Tibial artery (tissue), 4 donors: ENCODE data around the gene TBL1X.

Experiments
- DNase-seq, 2 donors: peaks; one replicate each; pipeline ENCODE4 v3.0.0-alpha.2; 2019
- H3K27ac ChIP-seq, 2 donors: fragments of 200-600 bp; sonication (generic) in 1 of 2; 1 replicate in 1 of 2; 2 replicates in 1 of 2; pipeline ENCODE4 v1.5.1; 2018 to 2019; ENCODE audit warnings: mild to moderate bottlenecking in 1 of 2
- H3K27me3 ChIP-seq, 2 donors: fragments of 200-600 bp; sonication (generic) in 1 of 2; one replicate each; pipeline versions ENCODE4 v1.5.1 to v1.6.0; 2016 to 2019
- H3K36me3 ChIP-seq, 3 donors: fragments of 200-600 bp; sonication (generic) in 2 of 3; one replicate each; pipeline ENCODE4 v1.5.1; 2016 to 2019; ENCODE audit warnings: mild to moderate bottlenecking in 2 of 3
- H3K4me1 ChIP-seq, 4 donors: fragments of 200-600 bp; sonication (generic) in 2 of 4; 1 replicate in 3 of 4; 2 replicates in 1 of 4; pipeline ENCODE4 v1.5.1; 2016 to 2019
- H3K4me3 ChIP-seq, 2 donors: fragments of 200-600 bp; sonication (generic) in 1 of 2; 1 replicate in 1 of 2; 2 replicates in 1 of 2; pipeline ENCODE4 v1.5.1; 2018 to 2019; ENCODE audit warnings: mild to moderate bottlenecking in 2 of 2
- H3K9me3 ChIP-seq, 3 donors: fragments of 200-600 bp; sonication (generic) in 1 of 3; one replicate each; pipeline ENCODE4 v1.5.1; 2016 to 2019
- CTCF ChIP-seq, 2 experiments: fragments of 200-600 bp in 1 of 2; fragments of 450-650 bp in 1 of 2; IDR thresholded peaks; one replicate each; pipeline ENCODE4 v1.5.1; 2017 to 2019; ENCODE audit warnings: antibody characterized with exemption in 2 of 2, mild to moderate bottlenecking in 1 of 2, moderate library complexity in 1 of 2
- intact Hi-C: fragments of 100-400 bp; cut with DNase I; formaldehyde crosslinking; loops from one replicate; pipeline ENCODE4 v1.15.0; 2023; ENCODE audit warnings: low total_unique reads

Gene TBL1X

GRCh38 chrX:9657590-9658256, 192.9 kb downstream of the TBL1X start:
- peaks cover 0 to 6% (median 0%) of the 10 kb centered on the region in 4 donors for H3K4me1 ChIP-seq
- intact Hi-C loops = no loop called here
- peaks cover 0 to 18% (median 4%) of the 10 kb centered on the region in 3 donors for H3K36me3 ChIP-seq
- no peak for TF ChIP-seq CTCF (IDR thresholded peaks at IDR 0.05)
- H3K9me3 ChIP-seq = no peaks in the 10 kb centered on the region
- no peak overlapping the region for H3K4me3 ChIP-seq
- H3K27ac ChIP-seq = no peak overlapping the region
- no peak for DNase-seq
- H3K27me3 ChIP-seq = no peaks in the 10 kb centered on the region

- Histone ChIP-seq H3K27ac (no peak overlapping the region), H3K36me3 (peaks cover 0 to 18% (median 4%) of the 10 kb centered on the region in 3 donors), H3K4me3 (no peak overlapping the region), H3K27me3 (no peaks in the 10 kb centered on the region), H3K4me1 (peaks cover 0 to 6% (median 0%) of the 10 kb centered on the region in 4 donors), H3K9me3 (no peaks in the 10 kb centered on the region)
- intact Hi-C loops = no loop called here
- no peak for DNase-seq
- no peak for TF ChIP-seq CTCF (IDR thresholded peaks at IDR 0.05)
Measured at GRCh38 chrX:9658409-9658808, 193.6 kb downstream of the TBL1X start.

- H3K9me3 ChIP-seq = no peaks in the 10 kb centered on the region
- peaks cover 0 to 15% (median 0%) of the 10 kb centered on the region in 3 donors for H3K36me3 ChIP-seq
- H3K4me1 ChIP-seq = peaks cover 0 to 6% (median 0%) of the 10 kb centered on the region in 4 donors
- H3K27ac ChIP-seq = no peak overlapping the region
- TF ChIP-seq CTCF (IDR thresholded peaks at IDR 0.05) = no peak
- intact Hi-C loops = no loop called here
- DNase-seq = no peak
- H3K4me3 ChIP-seq = no peak overlapping the region
- no peaks in the 10 kb centered on the region for H3K27me3 ChIP-seq
Measured at GRCh38 chrX:9659571-9660195, 194.8 kb downstream of the TBL1X start.

GRCh38 chrX:9662148-9662547, 197.3 kb downstream of the TBL1X start:
- no peak for DNase-seq
- Histone ChIP-seq H3K27me3 (no peaks in the 10 kb centered on the region), H3K4me3 (no peak overlapping the region), H3K4me1 (peaks cover 0 to 11% (median 0%) of the 10 kb centered on the region in 4 donors), H3K36me3 (peaks cover 0 to 4% (median 0%) of the 10 kb centered on the region in 3 donors), H3K9me3 (no peaks in the 10 kb centered on the region), H3K27ac (no peak overlapping the region)
- intact Hi-C loops = no loop called here
- TF ChIP-seq CTCF (IDR thresholded peaks at IDR 0.05) = no peak

- no peak for TF ChIP-seq CTCF (IDR thresholded peaks at IDR 0.05)
- Histone ChIP-seq H3K4me3 (no peak overlapping the region), H3K9me3 (no peaks in the 10 kb centered on the region), H3K36me3 (no peaks in the 10 kb centered on the region), H3K27ac (no peak overlapping the region), H3K27me3 (no peaks in the 10 kb centered on the region), H3K4me1 (peaks cover 0 to 17% (median 0%) of the 10 kb centered on the region in 4 donors)
- intact Hi-C loops = no loop called here
- no peak for DNase-seq
Measured at GRCh38 chrX:9663216-9663615, 198.4 kb downstream of the TBL1X start.
